Spleen (tissue), 7 donors: Measurements from ENCODE around the gene EMC10.

Source experiments
- CTCF ChIP-seq, 11 experiments: fragments of 200-600 bp in 7 of 11; fragments of 450-650 bp in 4 of 11; sonication (generic) in 4 of 11; IDR thresholded peaks in 8 of 11; conservative IDR thresholded peaks in 3 of 11; 1 replicate in 7 of 11; 2 replicates in 4 of 11; pipeline versions ENCODE4 v1.4.0 to v1.8.0; 2016 to 2021; ENCODE audit warnings: antibody characterized with exemption in 11 of 11, inconsistent platforms in 4 of 11, mild to moderate bottlenecking in 1 of 11
- POLR2A ChIP-seq, 3 donors: fragments of 450-650 bp; IDR thresholded peaks; one replicate each; pipeline ENCODE4 v1.5.1; 2017; ENCODE audit warnings: antibody characterized with exemption in 3 of 3, mild to moderate bottlenecking in 1 of 3
- donor health status: DM: no; HTN: no; CAD: no; lungs with moderate emphysema.
- donor health status: DM: no; HTN: no; CAD: no.
- donor health status: DM: no; HTN: no; CAD: no.

DNA sequence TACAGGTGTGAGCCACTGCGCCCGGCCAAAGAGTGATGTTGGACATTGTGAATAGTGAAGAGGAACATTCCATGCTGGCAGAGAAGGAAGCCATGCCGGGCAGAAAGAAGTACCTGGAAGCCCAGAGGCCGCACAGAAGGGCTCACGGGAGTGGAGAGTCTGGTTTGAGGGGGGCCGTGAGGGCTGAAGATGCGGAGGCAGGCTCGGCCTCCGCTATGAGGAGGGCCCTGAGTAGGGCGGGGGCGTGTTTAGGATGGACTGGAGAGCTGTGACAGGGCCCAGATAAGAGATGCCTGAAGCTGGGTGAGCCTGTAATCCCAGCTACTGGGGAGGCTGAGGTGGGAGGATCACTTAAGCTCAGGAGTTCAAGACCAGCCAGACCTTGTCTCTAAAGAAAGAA, 33.1 kb downstream of the EMC10 start:
- no peak for TF ChIP-seq CTCF (IDR thresholded peaks at IDR 0.05 in 8 of 11, conservative IDR thresholded peaks at IDR 0.05 in 3 of 11)
- no peak for TF ChIP-seq POLR2A (IDR thresholded peaks at IDR 0.05)
